Fibroblast of upper back skin (primary cell): ENCODE measurements around the gene ABCF2.

ENCODE experiments used
- DNase-seq: peaks from one replicate; pipeline ENCODE4 v3.0.0-alpha.2; 2013

The ABCF2 gene

GRCh38 chr7:151215396-151215795, 11.6 kb downstream of the ABCF2 start:
- DNase-seq: no peak

DNA sequence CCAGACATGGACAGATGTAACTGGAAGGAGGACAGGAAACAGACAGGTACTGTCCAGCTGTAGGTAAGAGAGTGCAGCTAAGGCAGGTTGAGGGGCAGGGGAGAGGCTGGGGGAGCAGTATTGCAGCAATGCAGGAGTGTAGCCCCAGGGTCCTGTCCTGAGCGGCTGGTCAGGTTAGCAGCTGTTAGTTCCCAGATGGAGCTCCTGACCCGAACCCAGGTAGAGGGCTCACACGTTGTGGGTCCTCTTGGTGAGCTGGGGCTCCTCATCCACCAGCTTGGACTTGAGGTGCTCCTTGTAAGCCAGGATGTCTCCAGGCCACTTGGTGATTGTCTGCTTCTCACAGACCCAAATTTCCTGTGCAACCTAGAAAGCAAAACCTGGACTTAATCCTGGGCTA, 13.2 kb downstream of the ABCF2 start:
- no peak for DNase-seq

- DNase-seq: no peak
These were observed 14.4 kb downstream of the ABCF2 start for GRCh38 chr7:151212626-151213025.

GRCh38 chr7:151211155-151211772, 15.7 kb downstream of the ABCF2 start:
- DNase-seq: no peak

GRCh38 chr7:151210087-151210854, 16.7 kb downstream of the ABCF2 start, which contains the start of gene H2BK1:
Gene H2BK1 (minus strand): TSS chr7:151210488. CDS start chr7:151210318, 170 bp downstream.
- no peak for DNase-seq

GRCh38 chr7:151209588-151209987, 17.4 kb downstream of the ABCF2 start:
- no peak for DNase-seq

DNA sequence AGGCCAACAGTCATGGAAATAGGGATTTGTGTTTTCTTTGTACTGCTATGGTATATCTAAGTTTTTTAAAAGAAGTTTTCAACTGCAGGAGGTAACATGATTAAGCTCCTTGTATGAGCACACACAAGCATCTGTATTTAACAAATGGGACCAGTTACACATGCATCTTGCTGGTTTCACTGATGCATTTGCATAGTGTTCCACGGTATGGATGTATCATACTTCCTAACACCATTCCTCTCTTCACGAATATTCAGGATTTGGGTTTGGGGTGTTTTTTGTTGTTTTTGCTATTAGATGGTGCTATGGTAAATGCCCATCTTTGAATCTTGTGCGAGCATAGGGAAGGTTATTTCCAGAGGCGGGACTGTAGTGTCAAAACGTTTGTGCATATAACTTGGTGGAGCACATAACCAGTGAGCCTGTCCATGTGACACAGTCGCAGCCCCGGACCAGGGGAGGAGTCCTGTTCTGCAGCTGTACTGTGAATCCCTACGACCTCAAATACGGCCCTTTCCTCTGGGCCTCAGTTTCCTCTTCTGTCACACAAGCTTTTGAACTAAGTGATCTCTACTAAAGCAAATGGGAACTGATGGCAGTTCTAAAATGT, 18.6 kb downstream of the ABCF2 start:
- no peak for DNase-seq

GRCh38 chr7:151207804-151208203, 19.2 kb downstream of the ABCF2 start:
- DNase-seq: no peak

DNA sequence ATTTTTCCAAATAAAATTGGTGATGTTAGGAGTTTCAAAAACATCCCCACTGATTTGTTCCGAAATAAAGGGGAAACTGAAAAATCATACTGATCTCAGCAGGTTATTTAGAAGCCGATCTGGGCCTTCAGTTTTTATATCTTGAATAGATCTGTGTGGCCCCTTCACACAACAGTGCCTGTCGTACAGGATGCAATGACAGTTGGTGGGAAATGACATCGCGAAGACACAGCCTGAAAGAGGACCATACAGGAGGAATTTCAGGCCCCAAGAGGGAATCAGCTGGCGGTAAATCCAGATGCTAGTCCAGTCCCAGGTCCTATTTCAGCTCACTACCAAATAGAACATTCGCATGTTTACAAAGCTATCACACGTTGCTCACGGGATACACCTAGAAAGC, 19.7 kb downstream of the ABCF2 start:
- DNase-seq: no peak

DNA sequence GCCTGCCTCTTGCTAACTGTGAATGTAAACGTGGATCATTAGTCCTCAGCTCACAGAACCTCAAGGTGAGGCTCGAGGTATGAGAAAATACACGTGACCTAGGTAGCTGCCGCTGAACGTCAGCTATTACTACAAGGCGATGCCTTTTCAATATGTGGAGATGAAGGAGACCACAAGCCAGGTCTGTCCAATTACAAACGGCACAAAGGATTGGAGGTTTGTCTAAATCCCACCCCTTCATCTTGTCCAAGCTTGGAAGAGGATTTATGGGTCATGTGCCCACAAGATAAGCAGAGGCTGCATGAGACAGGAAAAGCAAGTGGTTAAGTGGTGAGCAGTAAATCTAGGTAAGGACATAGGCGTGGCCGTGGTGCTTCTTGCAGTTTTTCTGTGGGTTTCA, 20.1 kb downstream of the ABCF2 start:
- no peak for DNase-seq

GRCh38 chr7:151205730-151206129, 21.3 kb downstream of the ABCF2 start:
- DNase-seq: no peak

DNA sequence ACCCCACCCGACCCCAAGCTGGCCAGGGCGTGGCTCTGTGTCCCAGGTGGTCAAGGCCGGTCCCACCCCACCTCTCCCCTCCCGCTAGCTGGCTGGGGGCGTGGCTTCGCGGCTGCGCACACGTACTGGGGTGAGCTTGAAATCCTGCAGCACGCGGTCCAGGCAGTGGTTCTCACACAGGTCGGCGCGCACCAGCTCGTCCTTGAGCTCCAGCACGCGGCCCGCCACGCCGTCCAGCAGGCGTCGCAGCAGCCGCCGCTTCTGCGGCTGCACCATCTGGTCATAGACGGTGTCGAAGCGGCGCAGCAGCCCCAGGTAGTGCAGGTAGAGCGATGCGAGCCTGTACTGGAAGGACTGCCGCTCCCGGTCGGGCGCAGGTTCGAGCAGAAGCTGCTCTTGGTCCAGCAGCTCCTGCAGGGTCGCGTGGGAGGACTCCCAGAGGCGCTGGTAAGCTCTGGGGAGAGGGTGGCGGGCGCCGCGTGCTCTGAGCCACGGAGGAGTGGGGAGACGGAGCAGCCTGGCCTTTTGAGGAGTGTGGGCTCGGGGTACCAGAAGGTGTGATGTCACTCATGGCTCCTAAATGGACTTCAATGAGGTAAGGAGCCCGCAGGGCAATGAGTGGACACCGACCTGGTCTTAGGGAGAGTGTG, 22.5 kb downstream of the ABCF2 start:
- no peak for DNase-seq

DNA sequence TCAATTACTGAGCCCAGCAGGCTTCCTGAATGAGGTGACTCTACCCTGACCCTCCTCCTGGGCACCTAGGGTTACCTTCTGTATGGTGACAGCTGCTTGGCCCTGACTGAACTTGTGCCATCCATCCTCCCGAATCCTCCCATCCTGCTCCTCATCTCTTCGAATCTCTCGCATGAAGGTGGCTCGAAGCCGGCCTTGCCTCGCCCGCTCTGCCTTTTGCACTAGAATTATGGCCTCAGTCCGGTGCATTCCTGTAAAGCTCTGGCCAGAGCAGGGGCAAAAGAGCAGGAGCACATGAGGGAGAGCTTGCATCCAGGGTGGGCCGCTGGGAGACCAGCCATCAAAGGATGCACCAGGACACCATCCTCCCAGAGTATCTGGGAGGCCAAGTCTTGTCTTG, 24.2 kb downstream of the ABCF2 start:
- DNase-seq: no peak

DNA sequence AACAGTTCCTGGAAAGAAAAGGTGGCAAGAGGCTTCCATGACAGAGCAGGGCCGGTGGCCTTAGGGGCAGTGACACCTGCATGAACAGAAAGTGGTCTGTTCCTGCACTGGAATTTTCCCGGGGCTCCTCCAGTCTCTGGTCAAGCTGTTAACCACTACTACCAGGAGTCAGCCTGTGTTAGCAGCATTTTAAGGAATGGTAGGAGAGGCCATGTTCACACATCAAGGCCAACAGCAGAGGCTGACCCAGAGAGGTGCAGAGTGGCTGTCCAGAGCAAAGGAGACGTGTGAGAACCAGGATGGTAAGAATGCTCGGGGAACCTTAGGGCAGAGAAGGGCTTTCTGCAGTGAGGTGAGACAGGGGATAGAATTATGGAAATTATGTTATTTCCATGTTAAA, 25.3 kb downstream of the ABCF2 start:
- no peak for DNase-seq

GRCh38 chr7:151201344-151201743, 25.7 kb downstream of the ABCF2 start:
- no peak for DNase-seq

DNA sequence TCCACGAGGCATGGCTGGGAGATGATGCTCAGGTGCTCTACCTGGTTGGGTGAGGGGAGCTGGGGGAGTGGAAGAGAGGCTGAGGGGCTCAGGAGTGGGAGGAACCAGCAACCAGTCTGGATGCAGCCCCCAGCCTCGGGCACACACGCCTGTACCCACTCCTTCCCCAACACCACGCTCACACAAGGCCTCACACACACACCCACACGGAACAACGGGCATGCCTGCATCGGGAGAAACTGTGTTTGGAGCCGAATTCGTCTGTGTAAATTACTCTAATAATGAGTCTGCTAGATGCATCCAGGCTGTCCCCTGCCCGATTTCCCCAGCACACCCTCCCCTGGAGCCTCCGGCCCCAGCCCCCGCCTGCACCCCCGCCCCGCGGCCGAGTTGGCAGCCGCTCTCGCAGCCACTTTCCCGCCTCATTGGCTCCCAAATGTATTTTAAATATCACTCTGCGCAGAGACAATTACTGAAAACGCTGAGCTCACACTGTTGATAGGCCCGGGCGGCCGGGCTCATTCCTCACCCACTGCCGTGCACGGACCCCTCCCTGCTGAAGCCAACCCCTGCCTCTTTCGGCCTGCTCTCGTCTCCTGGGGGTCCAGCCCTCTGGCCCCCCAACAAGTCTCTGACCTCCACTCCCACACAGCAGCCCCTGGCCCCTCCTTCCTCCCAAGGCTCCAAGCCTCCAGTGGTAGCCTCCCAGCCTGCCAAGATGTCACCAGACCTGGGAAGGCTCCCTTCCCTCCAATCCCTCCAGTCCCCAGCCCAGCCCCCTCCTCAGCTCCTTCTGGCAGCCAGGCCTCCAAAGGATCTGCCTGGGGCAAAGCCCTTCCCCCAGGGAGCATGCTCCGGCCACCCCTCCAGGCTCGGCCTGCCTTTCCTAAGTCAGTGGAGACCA, 27.8 kb downstream of the ABCF2 start:
- DNase-seq: no peak

DNA sequence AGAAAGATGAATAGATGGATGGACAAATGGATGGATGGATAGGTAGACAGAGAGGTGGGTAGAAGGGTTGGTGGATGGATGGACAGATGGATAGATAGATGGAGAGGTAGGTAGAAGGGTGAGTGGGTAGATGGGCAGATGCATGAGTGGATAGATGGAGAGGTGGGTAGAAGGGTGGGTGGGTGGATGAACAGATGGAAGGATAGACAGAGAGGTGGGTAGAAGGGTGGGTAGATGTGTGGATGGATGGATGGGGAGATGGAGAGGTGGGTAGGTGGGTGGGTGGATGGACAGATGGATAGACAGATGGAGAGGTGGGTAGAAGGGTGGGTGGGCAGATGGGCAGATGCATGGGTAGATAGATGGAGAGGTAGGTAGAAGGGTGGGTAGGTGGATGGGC, 29.1 kb downstream of the ABCF2 start:
- DNase-seq: no peak

DNA sequence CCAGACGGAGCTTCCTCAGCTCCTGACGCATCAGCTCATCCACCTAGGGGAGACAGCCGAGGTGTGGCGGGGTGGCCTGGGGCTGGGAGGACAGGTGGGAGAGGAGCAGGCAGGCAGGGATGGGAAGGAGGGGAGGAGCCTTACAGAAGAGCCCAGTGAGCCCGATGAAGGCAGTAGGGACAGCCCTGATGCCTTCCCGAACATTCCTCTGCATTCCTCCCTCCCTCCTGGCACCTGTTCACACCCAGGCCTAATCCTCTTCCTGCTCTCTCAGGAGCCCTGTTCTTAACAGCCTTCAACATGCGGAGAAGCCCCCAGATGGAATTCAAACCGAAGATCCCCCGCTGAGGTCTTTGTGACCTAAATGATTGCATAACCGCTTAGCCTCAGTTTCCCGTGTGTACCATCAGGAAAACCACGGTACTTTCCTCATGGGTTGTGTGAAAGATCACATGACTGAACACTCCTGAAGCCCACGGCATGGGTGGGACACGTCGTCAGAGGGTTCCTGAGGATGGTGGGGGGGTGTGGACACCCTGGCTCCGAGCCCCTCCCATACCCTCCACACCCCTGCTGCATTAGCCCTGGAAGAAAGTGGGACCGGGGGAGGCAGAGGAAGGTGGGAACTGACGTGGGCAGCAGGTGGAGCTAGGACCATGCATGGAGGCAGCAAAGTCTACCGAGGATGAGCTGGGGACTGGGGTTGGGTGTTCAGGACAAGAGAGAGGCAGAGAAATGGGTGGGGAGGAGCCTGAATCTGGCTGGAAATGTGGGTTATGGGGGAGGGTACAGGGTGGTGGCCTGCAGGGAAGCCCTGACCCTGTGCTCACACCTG, 31.2 kb downstream of the ABCF2 start:
- DNase-seq: no peak

- no peak for DNase-seq
These were observed 32.8 kb downstream of the ABCF2 start for GRCh38 chr7:151194188-151194587.

GRCh38 chr7:151193203-151193978, 33.6 kb downstream of the ABCF2 start:
- DNase-seq: no peak

GRCh38 chr7:151192002-151192539, 34.9 kb downstream of the ABCF2 start:
- DNase-seq: no peak
